Neutrophil (primary cell): ENCODE results near the gene CAND1.

ENCODE experiments used
- H3K27ac ChIP-seq: fragments of 200-600 bp; sonication (generic); 2 replicates; pipeline ENCODE4 v1.5.1; 2016; ENCODE audit warnings: mild to moderate bottlenecking, moderate library complexity
- H3K27me3 ChIP-seq: fragments of 200-600 bp; sonication (generic); 2 replicates; pipeline ENCODE4 v1.6.0; 2016; ENCODE audit warnings: mild to moderate bottlenecking
- H3K36me3 ChIP-seq: fragments of 200-600 bp; sonication (generic); 2 replicates; pipeline ENCODE4 v1.5.1; 2017
- H3K4me1 ChIP-seq, 2 experiments: fragments of 200-600 bp in 1 of 2; sonication (generic) in 1 of 2; 1 replicate in 1 of 2; 2 replicates in 1 of 2; pipeline versions ENCODE4 v1.5.1 to v1.6.1; 2013 to 2016; ENCODE audit warnings: low read depth in 1 of 2, low read length in 1 of 2, mild to moderate bottlenecking in 1 of 2, moderate library complexity in 1 of 2; ENCODE audit not compliant: control insufficient read depth in 1 of 2, insufficient read depth in 1 of 2
- H3K4me3 ChIP-seq, 2 experiments: fragments of 200-600 bp in 1 of 2; sonication (generic) in 1 of 2; 1 replicate in 1 of 2; 2 replicates in 1 of 2; pipeline ENCODE4 v1.5.1; 2013 to 2016; ENCODE audit warnings: low read depth in 1 of 2, low read length in 1 of 2, mild to moderate bottlenecking in 1 of 2, moderate library complexity in 1 of 2
- H3K9me3 ChIP-seq: fragments of 200-600 bp; sonication (generic); 2 replicates; pipeline ENCODE4 v1.5.1; 2016
- CTCF ChIP-seq: fragments of 200-600 bp; sonication (generic); IDR thresholded peaks from 2 replicates; pipeline ENCODE4 v1.5.1; 2016; ENCODE audit warnings: antibody characterized with exemption

The CAND1 gene

GRCh38 chr12:67270622-67271021 is 1.5 kb downstream of the CAND1 start:
- TF ChIP-seq CTCF, result no peak

GRCh38 chr12:67271976-67272375 is 2.8 kb downstream of the CAND1 start:
- Histone ChIP-seq H3K9me3 (no peaks in the 10 kb centered on the region), H3K4me1 (peaks cover 26 to 29% of the 10 kb centered on the region in 2 experiments)
- TF ChIP-seq CTCF, result no peak

More at GRCh38 chr12:67270622-67271021, 1.5 kb downstream of the CAND1 start:
- H3K36me3 ChIP-seq, result no peaks in the 10 kb centered on the region
- H3K4me1 ChIP-seq, result peaks cover 25 to 26% of the 10 kb centered on the region in 2 experiments
- H3K4me3 ChIP-seq, result peak overlapping the region; percentile 69 to 100
- no peaks in the 10 kb centered on the region for H3K9me3 ChIP-seq
- no peaks in the 10 kb centered on the region for H3K27me3 ChIP-seq
- H3K27ac ChIP-seq, result peak overlapping the region; percentile 93

GRCh38 chr12:67274186-67274585 is 5.0 kb downstream of the CAND1 start:
- no peak for TF ChIP-seq CTCF
- Histone ChIP-seq H3K9me3 (no peaks in the 10 kb centered on the region), H3K4me3 (no peak overlapping the region), H3K36me3 (no peaks in the 10 kb centered on the region), H3K27me3 (no peaks in the 10 kb centered on the region), H3K27ac (no peak overlapping the region), H3K4me1 (peaks cover 19 to 21% of the 10 kb centered on the region in 2 experiments)

More at GRCh38 chr12:67271976-67272375, 2.8 kb downstream of the CAND1 start:
- Histone ChIP-seq H3K4me3 (no peak overlapping the region), H3K27me3 (no peaks in the 10 kb centered on the region), H3K36me3 (no peaks in the 10 kb centered on the region), H3K27ac (no peak overlapping the region)

GRCh38 chr12:67275380-67275913 is 6.3 kb downstream of the CAND1 start:
- Histone ChIP-seq H3K27me3 (no peaks in the 10 kb centered on the region), H3K9me3 (no peaks in the 10 kb centered on the region), H3K4me1 (peaks cover 12 to 14% of the 10 kb centered on the region in 2 experiments), H3K36me3 (no peaks in the 10 kb centered on the region), H3K4me3 (no peak overlapping the region), H3K27ac (no peak overlapping the region)
- TF ChIP-seq CTCF, result no peak

GRCh38 chr12:67276421-67276820 is 7.3 kb downstream of the CAND1 start:
- Histone ChIP-seq H3K4me1 (peaks cover 7 to 10% of the 10 kb centered on the region in 2 experiments), H3K27ac (no peak overlapping the region), H3K36me3 (no peaks in the 10 kb centered on the region), H3K9me3 (no peaks in the 10 kb centered on the region), H3K4me3 (no peak overlapping the region), H3K27me3 (no peaks in the 10 kb centered on the region)
- TF ChIP-seq CTCF, result no peak
